Astrocyte of the spinal cord (primary cell): Measurements from ENCODE around the gene SHF.

Experiments used
- DNase-seq: peaks from one replicate; pipeline ENCODE4 v3.0.0; 2011; ENCODE audit warnings: low read depth, low spot score
- H3K4me3 ChIP-seq: 2 replicates; pipeline ENCODE4 v1.5.1; 2011; ENCODE audit warnings: low read depth, mild to moderate bottlenecking, low read length, moderate library complexity
- in situ Hi-C: cut with HindIII; loops from 2 replicates; pipeline ENCODE4 v1.10.0; 2017; ENCODE audit warnings: low sequenced_read_pairs
- TF ChIP-seq, protein P1 (sequence below): IDR thresholded peaks from 2 replicates; pipeline ENCODE4 v1.5.1; 2012; ENCODE audit warnings: low read depth, mild to moderate bottlenecking, low read length, inconsistent platforms

Gene SHF

DNA sequence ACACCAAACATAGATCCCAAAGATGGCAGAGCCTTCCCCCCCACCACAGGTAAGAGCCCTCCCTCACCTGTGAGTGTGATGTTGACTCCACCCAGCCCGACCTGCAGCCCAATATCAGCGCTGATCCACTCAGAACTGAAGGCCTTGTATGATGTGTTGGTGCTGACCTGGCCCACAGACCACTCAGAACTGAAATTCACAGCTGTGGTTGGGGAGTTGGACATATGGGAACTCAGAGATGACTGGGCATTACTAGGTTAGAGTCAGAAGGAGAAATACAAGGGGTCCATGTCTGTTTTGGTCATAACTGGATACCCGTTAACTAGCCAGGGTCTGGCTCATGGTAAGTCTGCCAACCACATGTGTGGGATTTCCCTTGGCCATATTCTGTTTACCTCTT, 66.7 kb downstream of the SHF start:
- TF ChIP-seq, protein P1, sequence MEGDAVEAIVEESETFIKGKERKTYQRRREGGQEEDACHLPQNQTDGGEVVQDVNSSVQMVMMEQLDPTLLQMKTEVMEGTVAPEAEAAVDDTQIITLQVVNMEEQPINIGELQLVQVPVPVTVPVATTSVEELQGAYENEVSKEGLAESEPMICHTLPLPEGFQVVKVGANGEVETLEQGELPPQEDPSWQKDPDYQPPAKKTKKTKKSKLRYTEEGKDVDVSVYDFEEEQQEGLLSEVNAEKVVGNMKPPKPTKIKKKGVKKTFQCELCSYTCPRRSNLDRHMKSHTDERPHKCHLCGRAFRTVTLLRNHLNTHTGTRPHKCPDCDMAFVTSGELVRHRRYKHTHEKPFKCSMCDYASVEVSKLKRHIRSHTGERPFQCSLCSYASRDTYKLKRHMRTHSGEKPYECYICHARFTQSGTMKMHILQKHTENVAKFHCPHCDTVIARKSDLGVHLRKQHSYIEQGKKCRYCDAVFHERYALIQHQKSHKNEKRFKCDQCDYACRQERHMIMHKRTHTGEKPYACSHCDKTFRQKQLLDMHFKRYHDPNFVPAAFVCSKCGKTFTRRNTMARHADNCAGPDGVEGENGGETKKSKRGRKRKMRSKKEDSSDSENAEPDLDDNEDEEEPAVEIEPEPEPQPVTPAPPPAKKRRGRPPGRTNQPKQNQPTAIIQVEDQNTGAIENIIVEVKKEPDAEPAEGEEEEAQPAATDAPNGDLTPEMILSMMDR: no peak
- no peak for DNase-seq
- no peak overlapping the region for H3K4me3 ChIP-seq
- in situ Hi-C loops: no loop called here

DNA sequence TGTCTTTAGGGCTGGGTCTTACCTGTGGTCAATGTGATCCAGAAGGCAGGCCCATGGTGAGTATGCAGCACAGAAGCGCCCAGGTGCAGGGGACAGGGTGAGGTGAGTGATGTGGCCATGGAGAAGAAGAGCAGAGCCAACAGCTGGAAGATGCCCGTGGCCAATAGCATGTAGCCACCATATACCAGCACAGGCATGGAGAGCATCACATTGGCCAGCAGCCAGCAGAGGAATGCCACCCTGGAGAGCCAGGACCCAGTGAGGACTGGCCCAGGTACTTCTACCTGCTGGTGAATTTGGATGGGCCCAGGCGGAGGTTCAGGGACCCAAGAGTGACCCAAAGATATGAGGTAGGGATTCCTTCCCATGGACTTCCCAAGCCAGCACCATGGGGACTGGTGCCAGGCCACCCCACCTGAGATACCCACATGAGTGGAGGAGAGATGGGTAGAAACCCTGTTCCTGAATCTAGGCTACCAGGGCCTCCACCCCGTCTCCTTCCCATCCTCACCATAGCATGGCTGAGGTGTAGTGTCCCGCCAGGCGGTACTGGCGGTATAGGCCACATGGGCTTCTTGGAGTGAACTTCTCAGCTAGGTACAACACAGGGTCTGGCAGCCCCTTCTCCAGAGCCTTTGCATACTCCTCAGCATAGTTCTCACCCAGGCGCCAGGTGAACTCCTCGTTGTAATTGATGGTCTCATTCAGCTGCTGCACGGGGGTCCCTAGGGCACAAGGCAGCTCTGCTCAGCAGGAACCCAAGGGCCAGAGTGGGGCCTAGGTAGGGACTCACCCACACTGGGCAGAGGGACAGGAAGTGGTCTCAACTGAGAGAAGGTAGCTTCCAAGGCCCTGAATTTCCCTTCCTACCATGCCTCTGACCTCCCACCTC, 67.4 kb downstream of the SHF start:
- in situ Hi-C loops: no loop called here
- no peak overlapping the region for H3K4me3 ChIP-seq
- DNase-seq: no peak
- TF ChIP-seq, protein P1: no peak

DNA sequence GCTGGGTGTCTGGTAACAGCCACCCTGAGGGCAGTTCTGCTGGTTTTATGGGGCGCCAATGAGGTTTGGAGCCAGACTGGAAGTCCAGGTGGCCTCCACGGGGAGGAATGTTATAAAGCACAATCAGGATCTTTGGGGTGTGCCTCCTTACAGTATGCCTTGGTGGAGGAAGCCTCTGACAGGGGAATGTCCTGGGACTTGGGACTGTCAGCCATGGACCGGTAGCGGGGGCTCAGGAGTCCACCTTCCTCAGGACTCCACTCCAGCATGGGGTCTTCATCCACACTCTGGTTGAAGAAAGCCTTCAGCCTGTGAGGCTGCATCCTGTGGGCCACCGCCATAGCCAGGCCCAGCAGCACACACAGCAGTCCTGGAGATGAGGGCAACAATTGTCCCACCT, 68.8 kb downstream of the SHF start:
- DNase-seq: no peak
- in situ Hi-C loops: no loop called here
- no peak overlapping the region for H3K4me3 ChIP-seq
- TF ChIP-seq, protein P1: no peak

DNA sequence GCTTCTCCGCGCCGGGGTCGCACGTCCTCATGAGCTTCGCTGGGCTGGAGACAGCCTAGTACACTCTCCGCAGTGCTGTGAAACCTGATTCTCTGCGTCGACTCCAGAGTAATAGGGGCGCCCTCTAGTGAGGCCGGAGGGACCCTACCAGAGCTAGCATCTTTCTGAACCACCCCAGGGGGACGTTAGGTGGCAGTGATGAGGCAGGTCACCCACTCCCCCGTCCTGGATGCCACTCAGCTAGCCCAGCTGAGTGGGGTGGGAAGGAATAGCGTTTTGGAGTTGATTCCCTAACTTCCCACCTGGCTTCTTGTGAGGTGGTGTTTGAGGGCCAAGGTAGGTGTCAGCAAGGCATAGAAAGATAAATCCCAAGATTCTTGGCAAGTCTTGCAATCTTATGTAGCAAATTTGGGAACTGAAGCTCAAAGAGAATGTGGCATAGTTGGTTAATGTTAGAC, 69.6 kb downstream of the SHF start:
- TF ChIP-seq, protein P1: peak; percentile 100
- H3K4me3 ChIP-seq: no peak overlapping the region
- in situ Hi-C loops: no loop called here
- DNase-seq: peak; percentile 89

DNA sequence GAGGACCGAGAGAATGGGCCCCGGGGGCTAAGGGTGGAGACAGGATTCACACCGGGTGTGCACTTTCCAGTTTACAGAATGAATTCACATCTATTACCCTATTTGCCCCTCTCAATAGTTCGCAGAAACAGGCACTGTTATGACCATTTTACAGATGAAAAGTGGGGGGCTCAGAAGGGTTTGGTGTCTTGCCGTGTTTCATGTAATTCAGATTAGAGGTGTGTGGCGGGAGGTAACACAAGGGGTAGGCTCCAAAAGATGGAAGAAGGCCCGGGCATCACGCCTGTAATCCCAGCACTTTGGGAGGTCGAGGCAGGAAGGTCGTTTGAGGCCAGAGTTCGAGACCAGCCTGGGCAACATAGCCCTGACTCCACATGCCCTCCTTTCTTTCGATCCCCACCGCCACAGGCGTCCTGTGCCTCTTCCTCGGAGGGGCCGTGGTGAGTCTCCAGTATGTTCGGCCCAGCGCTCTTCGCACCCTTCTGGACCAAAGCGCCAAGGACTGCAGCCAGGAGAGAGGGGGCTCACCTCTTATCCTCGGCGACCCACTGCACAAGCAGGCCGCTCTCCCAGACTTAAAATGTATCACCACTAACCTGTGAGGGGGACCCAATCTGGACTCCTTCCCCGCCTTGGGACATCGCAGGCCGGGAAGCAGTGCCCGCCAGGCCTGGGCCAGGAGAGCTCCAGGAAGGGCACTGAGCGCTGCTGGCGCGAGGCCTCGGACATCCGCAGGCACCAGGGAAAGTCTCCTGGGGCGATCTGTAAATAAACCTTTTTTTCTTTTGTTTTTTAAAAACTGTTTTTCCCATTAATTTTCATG, 70.2 kb downstream of the SHF start:
- H3K4me3 ChIP-seq: no peak overlapping the region
- DNase-seq: no peak
- TF ChIP-seq, protein P1: no peak
- in situ Hi-C loops: no loop called here
